GM10847 (cell line): ENCODE data around the gene NUP42.

ENCODE experiments used
- POLR2A ChIP-seq: IDR thresholded peaks from 2 replicates; pipeline ENCODE4 v1.6.1; 2011; ENCODE audit not compliant: insufficient read length; ENCODE audit errors: extremely low read depth

The NUP42 gene

GRCh38 chr7:23181684-23182553 is at the start of gene NUP42:
Gene NUP42, plus strand, starts transcription at chr7:23182048. Its CDS starts 38 bp downstream, at chr7:23182086.
- peak; percentile 87 for TF ChIP-seq POLR2A

GRCh38 chr7:23133797-23134196 is 48.1 kb upstream of the NUP42 start:
- no peak for TF ChIP-seq POLR2A

- no peak for TF ChIP-seq POLR2A
These were observed 46.1 kb upstream of the NUP42 start for GRCh38 chr7:23135755-23136154.

- TF ChIP-seq POLR2A = no peak
These were observed 45.6 kb upstream of the NUP42 start for GRCh38 chr7:23136216-23136615.

- no peak for TF ChIP-seq POLR2A
These were observed 24.2 kb upstream of the NUP42 start for GRCh38 chr7:23157679-23158078.

- TF ChIP-seq POLR2A = no peak
These were observed 23.3 kb upstream of the NUP42 start for GRCh38 chr7:23158546-23158945.

GRCh38 chr7:23161482-23161881 is 20.4 kb upstream of the NUP42 start:
- TF ChIP-seq POLR2A = no peak

GRCh38 chr7:23164846-23165245 is 17.0 kb upstream of the NUP42 start:
- TF ChIP-seq POLR2A = no peak

- no peak for TF ChIP-seq POLR2A
These were observed 16.5 kb upstream of the NUP42 start for GRCh38 chr7:23165316-23165715.

GRCh38 chr7:23167691-23168090 is 14.2 kb upstream of the NUP42 start:
- TF ChIP-seq POLR2A = no peak

- TF ChIP-seq POLR2A = no peak
These were observed 13.6 kb upstream of the NUP42 start for GRCh38 chr7:23168111-23168885.

- TF ChIP-seq POLR2A = no peak
These were observed 5.9 kb upstream of the NUP42 start for GRCh38 chr7:23175938-23176337.

- TF ChIP-seq POLR2A = no peak
These were observed 1.6 kb downstream of the NUP42 start for GRCh38 chr7:23183279-23184012.

GRCh38 chr7:23184291-23184690 is 2.4 kb downstream of the NUP42 start:
- no peak for TF ChIP-seq POLR2A

GRCh38 chr7:23184709-23185359 is 3.0 kb downstream of the NUP42 start:
- no peak for TF ChIP-seq POLR2A

GRCh38 chr7:23185980-23186379 is 4.1 kb downstream of the NUP42 start:
- TF ChIP-seq POLR2A = no peak

GRCh38 chr7:23191022-23191421 is 9.2 kb downstream of the NUP42 start:
- no peak for TF ChIP-seq POLR2A
